Ovary (tissue), 9 donors: Measurements from ENCODE around the gene DEF6. TPM values are rescaled to one million over a fixed set of nuclear protein-coding genes. Genes with fewer than 3 reads are reported as not detected.

ENCODE experiments used
- DNase-seq, 5 donors: peaks; one replicate each; pipeline ENCODE4 v3.0.0-alpha.2; 2019 to 2020
- H3K27ac ChIP-seq, 2 donors: fragments of 200-600 bp; one replicate each; pipeline versions ENCODE4 v1.5.1 to v1.8.0; 2019 to 2022
- H3K27me3 ChIP-seq: fragments of 200-600 bp; one replicate; pipeline ENCODE4 v1.8.0; 2022
- H3K36me3 ChIP-seq: fragments of 200-600 bp; sonication (generic); one replicate; pipeline ENCODE4 v1.5.1; 2019
- H3K4me1 ChIP-seq: one replicate; pipeline ENCODE4 v1.8.1; 2013; ENCODE audit warnings: mild to moderate bottlenecking, moderate library complexity; ENCODE audit not compliant: insufficient read depth
- H3K4me3 ChIP-seq: fragments of 200-600 bp; sonication (generic); one replicate; pipeline ENCODE4 v1.5.1; 2017
- H3K9me3 ChIP-seq, 2 donors: fragments of 200-600 bp in 1 of 2; sonication (generic) in 1 of 2; one replicate each; pipeline versions ENCODE4 v1.5.1 to v1.8.1; 2013 to 2019; ENCODE audit warnings: mild to moderate bottlenecking in 1 of 2, moderate library complexity in 1 of 2
- CTCF ChIP-seq, 3 donors: fragments of 450-650 bp in 2 of 3; fragments of 200-600 bp in 1 of 3; IDR thresholded peaks; one replicate each; pipeline versions ENCODE4 v1.5.1 to v1.8.0; 2016 to 2022; ENCODE audit warnings: antibody characterized with exemption in 3 of 3, mild to moderate bottlenecking in 1 of 3
- EP300 ChIP-seq: sonication (generic); formaldehyde crosslinking; IDR thresholded peaks from one replicate; pipeline ENCODE4 v1.6.1; 2017; ENCODE audit warnings: antibody characterized with exemption
- POLR2A ChIP-seq: fragments of 450-650 bp; IDR thresholded peaks from one replicate; pipeline ENCODE4 v1.6.1; 2017; ENCODE audit warnings: antibody characterized with exemption, mild to moderate bottlenecking, moderate library complexity
- WGBS, 3 donors: extraction: QIAGEN DNeasy Blood & Tissue Kit in 1 of 3; methylation state at CpG; one replicate each; pipeline versions ENCODE4 v1.1.5 to v1.1.7; 2013 to 2017; 5-methylcytosine and 5-hydroxymethylcytosine counted together
- intact Hi-C, 4 donors: fragments of 100-400 bp; cut with DNase I; formaldehyde crosslinking; loops; one replicate each; pipeline versions ENCODE4 v1.11.0 to v1.15.1; 2022 to 2023
- polyA plus RNA-seq, 2 donors: library from polyadenylated mRNA; stranded (reverse); fragments of 200-250 nt in 1 of 2; fragments of 350-450 nt in 1 of 2; fragmentation: Illumina TruSeq in 1 of 2; extraction: RNeasy Lipid Tissue Mini Kit (QIAGEN cat#74804) in 1 of 2; gene quantifications; one replicate each; pipeline ENCODE4 v1.2.3, GENCODE V29; 2013 to 2014
- total RNA-seq, 7 donors: library from RNA; depleted of rRNA in 2 of 7; stranded (reverse); fragments of >200 nt in 2 of 7; fragmentation: NEBNext Ultra II Directional in 3 of 7; extraction: Animal tissue kit (Norgen Biotek cat#: 25700) in 3 of 7; gene quantifications; one replicate each; pipeline versions ENCODE4 v1.1.0 to v1.2.4, GENCODE V29; 2016 to 2023
- donor health status: DM: no; HTN: no; CAD: no; lungs with moderate emphysema.
- donor health status: DM: no; HTN: no; CAD: no.
- donor health status: Bipolar disorder and iron deficiency.
- donor health status: DM: yes; HTN: yes; CAD: no.
- donor health status: DM: no; HTN: no; CAD: no.
- donor health status: DM: yes; HTN: yes; CAD: no.

Gene DEF6
- total and polyA plus RNA-seq, 9 donors = 1.5 to 6.6 (median 2.9) TPM

- Histone ChIP-seq H3K4me3 (no peak overlapping the region), H3K36me3 (no peaks in the 10 kb centered on the region), H3K9me3 (no peaks in the 10 kb centered on the region), H3K27me3 (no peaks in the 10 kb centered on the region), H3K27ac (no peak overlapping the region), H3K4me1 (no peaks in the 10 kb centered on the region)
- 57 to 65% (median 64%) methylated on average over 4 of the region's 4 CpGs for WGBS, 3 donors
- DNase-seq = no peak
- intact Hi-C loops = no loop called here
- no peak for TF ChIP-seq CTCF (IDR thresholded peaks at IDR 0.05)
- TF ChIP-seq POLR2A = no peak
- no peak for TF ChIP-seq EP300
Measured at GRCh38 chr6:35280903-35281302, 16.7 kb upstream of the DEF6 start.

GRCh38 chr6:35282472-35282871 lies 15.1 kb upstream of the DEF6 start:
- Histone ChIP-seq H3K9me3 (no peaks in the 10 kb centered on the region), H3K4me3 (no peak overlapping the region), H3K4me1 (no peaks in the 10 kb centered on the region), H3K36me3 (peaks cover 2% of the 10 kb centered on the region), H3K27me3 (no peaks in the 10 kb centered on the region), H3K27ac (no peak overlapping the region)
- intact Hi-C loops = no loop called here
- TF ChIP-seq CTCF (IDR thresholded peaks at IDR 0.05) (no peak), POLR2A (no peak), EP300 (no peak)
- WGBS, 3 donors = 86 to 93% (median 88%) methylated on average over 2 of the region's 2 CpGs
- no peak for DNase-seq

- Histone ChIP-seq H3K27me3 (no peaks in the 10 kb centered on the region), H3K36me3 (peaks cover 2% of the 10 kb centered on the region), H3K27ac (no peak overlapping the region), H3K4me3 (no peak overlapping the region), H3K4me1 (no peaks in the 10 kb centered on the region), H3K9me3 (no peaks in the 10 kb centered on the region)
- 71 to 86% (median 83%) methylated on average over 2 of the region's 2 CpGs for WGBS, 3 donors
- no peak for DNase-seq
- intact Hi-C loops = no loop called here
- no peak for TF ChIP-seq POLR2A
- TF ChIP-seq CTCF (IDR thresholded peaks at IDR 0.05) = no peak
- no peak for TF ChIP-seq EP300
Measured at GRCh38 chr6:35283361-35283760, 14.3 kb upstream of the DEF6 start.

GRCh38 chr6:35287671-35288396 lies 9.8 kb upstream of the DEF6 start:
- Histone ChIP-seq H3K27ac (no peak overlapping the region), H3K27me3 (no peaks in the 10 kb centered on the region), H3K9me3 (no peaks in the 10 kb centered on the region), H3K4me3 (no peak overlapping the region), H3K4me1 (no peaks in the 10 kb centered on the region), H3K36me3 (peaks cover 2% of the 10 kb centered on the region)
- DNase-seq = no peak
- TF ChIP-seq POLR2A (no peak), CTCF (IDR thresholded peaks at IDR 0.05) (no peak), EP300 (no peak)
- intact Hi-C loops = no loop called here
- WGBS, 3 donors = 85 to 91% (median 88%) methylated on average over 12 of the region's 12 CpGs
